Measurements from ENCODE around the gene GTF2IRD2.
"Not testable (repeated sequence)": the region's sequence is repeated elsewhere in the genome, so short reads cannot be mapped to it uniquely, and the experiment has no call there.

GTF2IRD2 gene

GRCh38 chr7:74788369-74789150 is 62.8 kb downstream of the GTF2IRD2 start:
- not testable (repeated sequence) for DNase-seq (ENCODE audit: low spot score)

DNA sequence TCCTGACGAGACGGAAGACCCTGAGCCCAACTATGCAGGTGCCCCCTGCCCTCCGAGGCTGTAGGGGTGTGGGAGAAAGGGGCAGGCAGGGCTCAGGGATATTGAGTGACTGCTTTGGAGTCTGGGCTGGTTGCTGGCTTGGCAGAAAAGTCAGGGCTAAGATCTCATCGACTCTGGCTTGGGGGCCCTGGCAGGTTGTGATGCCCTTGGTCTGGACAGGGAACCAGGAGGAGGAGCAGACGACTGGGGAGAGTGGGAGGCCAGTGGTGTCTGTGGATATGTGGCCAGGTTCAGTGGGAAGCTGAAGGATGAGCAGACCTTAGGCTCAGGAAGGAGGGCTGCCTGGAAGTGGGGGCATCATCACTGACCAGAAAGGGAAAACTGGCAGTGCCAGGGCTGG is 67.8 kb downstream of the GTF2IRD2 start:
- not testable (repeated sequence) for DNase-seq (ENCODE audit: low spot score)

GRCh38 chr7:74781746-74782145 is 69.7 kb downstream of the GTF2IRD2 start:
- DNase-seq (ENCODE audit: low spot score), result not testable (repeated sequence)

GRCh38 chr7:74779053-74779452 is 72.4 kb downstream of the GTF2IRD2 start:
- DNase-seq (ENCODE audit: low spot score), result not testable (repeated sequence)

- not testable (repeated sequence) for DNase-seq (ENCODE audit: low spot score)
Observed at GRCh38 chr7:74775111-74775510, 76.3 kb downstream of the GTF2IRD2 start.

DNA sequence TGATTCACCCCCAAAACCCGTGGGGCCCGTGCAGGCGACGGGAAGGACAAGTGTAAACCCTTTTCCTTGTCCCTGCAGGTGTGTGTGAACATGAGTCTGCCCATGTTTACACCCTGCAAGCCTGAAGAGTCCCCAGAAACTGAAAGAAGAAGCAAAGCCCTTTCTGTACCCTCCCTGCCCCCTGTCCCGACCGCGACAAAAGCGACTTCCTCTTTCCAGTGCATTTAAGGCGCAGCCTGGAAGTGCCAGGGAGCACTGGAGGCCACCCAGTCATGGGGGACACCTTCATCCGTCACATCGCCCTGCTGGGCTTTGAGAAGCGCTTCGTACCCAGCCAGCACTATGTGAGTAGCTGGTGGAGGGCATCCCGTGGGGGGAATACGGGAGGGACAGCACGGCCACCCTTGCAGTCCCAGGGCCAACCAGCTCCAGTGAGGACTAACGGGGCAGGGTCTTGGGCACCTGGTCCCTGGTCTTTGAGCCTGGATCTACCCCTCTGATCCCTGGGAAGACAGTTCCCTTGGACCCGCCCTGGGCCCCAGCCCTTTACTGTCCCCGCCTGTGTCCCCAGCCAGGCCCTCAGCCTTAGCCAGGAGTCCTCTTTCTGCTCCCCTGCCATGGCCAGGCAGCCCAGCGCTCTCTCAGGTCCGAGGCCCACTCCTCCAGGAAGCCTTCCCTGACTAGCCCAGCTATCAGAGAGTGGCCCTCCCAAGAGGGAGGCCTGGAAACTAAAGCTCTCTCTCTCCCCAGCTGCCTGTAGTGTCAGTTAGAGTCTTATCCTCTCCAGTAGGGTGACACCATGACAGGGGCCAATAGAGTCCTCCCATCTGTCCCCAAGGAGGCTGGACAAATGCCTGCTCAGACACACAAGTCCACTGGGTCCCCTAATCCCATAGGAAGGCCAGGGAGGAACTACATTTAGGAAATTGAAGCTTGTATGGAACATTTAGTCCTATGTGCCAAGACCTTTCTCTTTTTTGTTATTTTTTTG is 77.3 kb downstream of the GTF2IRD2 start, which contains the start of gene NCF1:
Gene NCF1 (plus strand): TSS at position 252 of the 991 bp plus-strand sequence. CDS start 21 bp downstream, at position 273.
- DNase-seq (ENCODE audit: low spot score), result not testable (repeated sequence)

DNA sequence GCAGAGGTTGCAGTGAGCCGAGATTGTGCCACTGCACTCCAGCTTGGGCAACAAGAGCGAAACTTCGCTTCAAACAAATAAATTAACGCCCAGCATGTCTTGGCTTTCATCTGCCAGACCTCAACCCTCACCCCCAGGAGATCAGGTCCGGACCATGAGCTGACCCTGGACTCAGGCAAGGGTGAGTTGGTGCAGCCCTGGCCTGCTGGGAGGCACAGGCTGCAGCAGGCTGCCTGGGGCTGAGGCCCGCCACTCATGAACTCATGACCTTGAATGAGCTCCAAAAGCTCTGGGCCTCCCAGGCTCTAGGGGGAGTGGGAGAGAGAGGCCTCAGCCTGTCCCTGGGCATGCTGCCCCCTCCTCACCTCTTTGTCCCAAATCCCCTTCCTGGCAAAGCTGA is 79.3 kb downstream of the GTF2IRD2 start:
- DNase-seq (ENCODE audit: low spot score), result not testable (repeated sequence)

DNA sequence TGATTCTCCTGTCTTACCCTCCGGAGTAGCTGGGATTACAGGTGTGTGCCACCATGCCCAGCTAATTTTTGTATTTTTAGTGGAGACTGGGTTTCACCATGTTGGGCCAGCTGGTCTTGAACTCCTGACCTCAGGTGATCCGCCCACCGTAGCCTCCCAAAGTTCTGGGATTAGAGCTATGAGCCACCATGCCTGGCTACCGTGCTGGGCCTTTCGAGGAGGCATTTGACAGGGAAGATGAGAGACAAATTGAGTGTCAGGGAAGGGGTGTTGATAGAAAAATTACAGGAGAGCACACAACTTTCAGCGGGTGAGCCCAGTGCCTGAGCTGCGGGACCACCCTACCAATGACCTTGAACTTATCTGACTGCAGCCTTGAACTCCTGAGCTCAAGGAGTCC is 81.3 kb downstream of the GTF2IRD2 start:
- not testable (repeated sequence) for DNase-seq (ENCODE audit: low spot score)

DNA sequence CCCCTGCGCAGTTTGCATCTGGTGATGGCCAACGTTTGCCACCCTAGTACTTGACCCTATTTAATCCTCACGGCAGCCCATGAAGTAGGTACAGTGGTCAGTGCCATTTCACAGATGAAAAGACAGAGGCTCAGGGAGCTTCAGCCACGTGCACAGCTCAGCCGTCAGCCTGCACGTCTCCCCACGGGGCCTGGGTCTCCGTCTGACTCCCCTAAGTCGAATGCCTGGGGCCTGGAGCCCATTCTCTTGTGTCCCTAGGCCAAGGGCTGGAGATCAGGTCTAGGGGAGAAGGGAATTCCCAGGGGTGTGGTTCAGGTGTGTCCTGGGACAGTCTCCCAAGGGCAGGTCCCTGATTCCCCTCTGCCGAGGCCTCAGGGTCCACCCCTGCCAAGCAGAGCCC is 84.4 kb downstream of the GTF2IRD2 start:
- DNase-seq (ENCODE audit: low spot score), result not testable (repeated sequence)

GRCh38 chr7:74766509-74766908 is 84.9 kb downstream of the GTF2IRD2 start:
- DNase-seq (ENCODE audit: low spot score), result not testable (repeated sequence)

- DNase-seq (ENCODE audit: low spot score), result not testable (repeated sequence)
Observed at GRCh38 chr7:74765205-74765918, 86.0 kb downstream of the GTF2IRD2 start.

DNA sequence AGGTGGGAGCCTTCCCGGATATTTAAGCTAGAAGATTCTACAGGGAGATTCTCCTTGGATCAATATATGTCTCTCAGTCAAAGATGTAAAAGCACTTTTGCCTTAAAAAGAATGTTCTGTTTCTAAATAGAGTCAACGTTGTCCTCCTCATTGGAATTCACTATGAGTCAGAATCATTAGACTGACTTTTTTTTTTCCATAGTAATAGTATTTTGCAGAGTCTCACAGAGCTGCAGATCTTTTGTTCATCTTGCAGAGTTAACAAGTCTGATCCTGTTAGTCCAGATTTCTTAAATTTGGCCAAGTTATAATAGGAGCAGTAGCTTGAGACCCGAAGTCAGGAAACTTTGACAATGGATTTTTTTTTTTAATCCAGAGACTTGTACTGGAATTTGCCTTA is 92.4 kb downstream of the GTF2IRD2 start:
- DNase-seq (ENCODE audit: low spot score), result not testable (repeated sequence)

GRCh38 chr7:74758268-74758667 is 93.1 kb downstream of the GTF2IRD2 start:
- not testable (repeated sequence) for DNase-seq (ENCODE audit: low spot score)

- DNase-seq (ENCODE audit: low spot score), result not testable (repeated sequence)
Observed at GRCh38 chr7:74756673-74757072, 94.7 kb downstream of the GTF2IRD2 start.

- DNase-seq (ENCODE audit: low spot score), result not testable (repeated sequence)
Observed at GRCh38 chr7:74753921-74754482, 97.4 kb downstream of the GTF2IRD2 start.

Measured in COLO829 (cell line).